Measurements from ENCODE around the gene ERP29.

Gene ERP29

DNA sequence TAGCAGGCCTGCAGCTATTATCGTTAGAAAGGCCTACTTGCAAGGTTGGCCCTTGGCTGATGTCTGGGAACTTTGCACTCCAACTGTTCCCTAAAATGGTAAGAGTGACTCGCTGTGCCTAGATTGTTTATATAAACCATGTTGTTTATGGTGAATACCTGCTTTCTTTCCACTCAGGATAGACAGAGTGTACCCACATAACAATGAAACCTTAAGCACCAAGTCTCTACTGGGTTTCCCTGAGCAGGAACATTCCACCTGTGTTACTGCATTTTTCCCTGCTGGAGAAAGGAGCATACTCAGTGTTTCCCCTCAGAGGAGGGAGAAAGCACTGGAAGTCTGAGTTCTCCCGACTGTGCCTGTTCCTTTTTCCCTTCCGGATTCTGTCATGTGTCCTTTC is 32.8 kb downstream of the ERP29 start:
- no peak for DNase-seq

DNA sequence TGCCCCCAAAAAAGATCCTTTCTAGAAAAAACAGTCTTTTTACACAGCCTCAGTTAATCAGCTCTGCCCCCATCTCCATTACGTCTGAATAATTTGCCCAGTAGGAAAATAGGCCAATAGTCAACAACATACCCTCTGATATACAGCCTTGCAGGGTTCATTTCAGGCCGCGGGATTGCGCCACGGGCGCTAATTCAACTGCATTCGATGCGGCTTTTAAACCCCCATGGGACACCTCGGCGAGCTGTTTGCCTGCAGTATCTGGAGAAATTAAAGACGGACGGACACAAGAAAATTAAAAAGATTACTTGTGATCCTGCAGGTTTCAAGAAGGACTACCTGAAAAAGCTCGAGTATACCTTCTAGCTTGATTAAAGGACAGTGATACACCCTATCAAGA is 36.1 kb downstream of the ERP29 start:
- no peak for DNase-seq

DNA sequence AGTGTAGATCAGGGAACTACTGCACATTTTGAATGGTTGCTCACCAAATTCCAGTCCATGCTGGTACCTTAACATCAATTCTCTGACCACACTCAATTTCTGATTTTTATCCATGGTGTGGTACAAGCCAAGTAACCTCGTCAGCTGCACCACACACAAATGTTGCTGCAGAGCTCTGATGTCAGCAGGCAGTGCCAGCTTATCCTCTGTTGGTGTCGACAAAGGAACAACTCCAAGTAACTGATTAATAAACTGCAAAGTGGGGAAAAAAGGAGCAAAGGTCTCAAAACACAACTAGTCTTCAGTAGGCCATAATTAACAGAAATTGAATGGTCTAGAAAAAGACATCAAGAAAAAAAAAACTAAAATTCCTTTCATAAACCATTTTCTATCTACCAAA is 47.9 kb downstream of the ERP29 start:
- DNase-seq = no peak

DNA sequence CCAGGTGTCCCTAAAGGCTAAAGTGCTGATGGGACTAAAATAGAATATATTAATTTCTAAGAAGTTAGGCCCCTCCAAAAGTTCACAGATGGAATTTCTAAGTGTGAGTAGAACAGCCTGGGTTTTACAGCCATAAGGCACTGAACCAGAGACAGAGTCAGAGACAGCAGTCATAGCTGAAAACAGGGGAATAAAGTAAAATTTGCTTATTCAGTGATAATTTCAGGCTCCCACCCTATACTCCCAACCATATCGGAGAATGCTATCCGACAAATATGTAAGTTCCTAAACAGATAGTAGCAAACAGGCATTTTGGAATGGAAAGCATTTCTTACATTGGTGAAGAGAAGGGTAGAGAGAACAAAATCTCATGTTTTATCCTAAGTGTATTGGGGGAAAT is 50.0 kb downstream of the ERP29 start:
- no peak for DNase-seq

DNA sequence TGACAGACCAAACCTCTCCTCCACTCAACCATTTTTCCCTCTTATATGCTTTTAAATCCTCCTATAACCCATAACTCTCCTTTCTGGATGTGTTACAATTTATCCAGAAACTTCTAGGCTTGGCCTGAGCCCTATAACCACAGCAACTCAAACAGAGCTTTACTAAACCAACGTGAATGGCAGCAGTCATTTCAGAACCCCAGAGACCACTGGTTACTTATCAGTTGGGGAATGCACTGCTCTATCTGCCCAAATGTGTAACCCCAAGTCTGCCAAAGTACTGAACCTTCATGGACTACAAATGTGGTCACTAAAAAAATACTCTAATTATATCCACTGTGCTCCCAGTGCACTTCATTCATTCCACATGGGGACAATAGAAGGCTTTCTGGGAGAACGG is 53.3 kb downstream of the ERP29 start:
- no peak for DNase-seq

All from SHP77 (cell line).